Choroid plexus epithelial cell (primary cell): ENCODE data around the gene CLSTN2.

ENCODE experiments used
- DNase-seq: peaks from one replicate; pipeline ENCODE4 v3.0.0-alpha.2; 2010; ENCODE audit warnings: low read depth
- H3K4me3 ChIP-seq: 2 replicates; pipeline ENCODE4 v1.5.1; 2011; ENCODE audit warnings: low read depth, mild to moderate bottlenecking, control low read depth, low read length, moderate library complexity
- CTCF ChIP-seq: conservative IDR thresholded peaks from 2 replicates; pipeline ENCODE4 v1.5.1; 2011; ENCODE audit warnings: low read depth, mild to moderate bottlenecking, control low read depth, inconsistent platforms, low read length, moderate library complexity

CLSTN2 gene

GRCh38 chr3:140530603-140531002, 595.6 kb downstream of the CLSTN2 start:
- no peak for TF ChIP-seq CTCF
- DNase-seq = no peak
- H3K4me3 ChIP-seq = no peak overlapping the region

GRCh38 chr3:140532793-140533330, 597.9 kb downstream of the CLSTN2 start:
- DNase-seq = no peak
- TF ChIP-seq CTCF = no peak
- H3K4me3 ChIP-seq = no peak overlapping the region

GRCh38 chr3:140536926-140537726, 602.1 kb downstream of the CLSTN2 start:
- no peak for DNase-seq
- H3K4me3 ChIP-seq = no peak overlapping the region
- TF ChIP-seq CTCF = no peak

- H3K4me3 ChIP-seq = no peak overlapping the region
- TF ChIP-seq CTCF = no peak
- DNase-seq = no peak
Observed at GRCh38 chr3:140537727-140538082, 602.7 kb downstream of the CLSTN2 start.

GRCh38 chr3:140540262-140540661, 605.3 kb downstream of the CLSTN2 start:
- no peak for TF ChIP-seq CTCF
- no peak for DNase-seq
- H3K4me3 ChIP-seq = no peak overlapping the region

- no peak for DNase-seq
- H3K4me3 ChIP-seq = no peak overlapping the region
- TF ChIP-seq CTCF = no peak
Observed at GRCh38 chr3:140541975-140542653, 607.1 kb downstream of the CLSTN2 start.
